Gastroesophageal sphincter (tissue), 4 donors: Measurements from ENCODE around the gene RNF40. TPM values are rescaled to one million over a fixed set of nuclear protein-coding genes. Genes with fewer than 3 reads are reported as not detected.

Source experiments
- ATAC-seq: fragments of 150-250 bp; one replicate; pipeline ENCODE4 v1.9.1; 2016; ENCODE audit warnings: mild to moderate bottlenecking, moderate library complexity
- H3K27ac ChIP-seq, 4 donors: fragments of 200-600 bp; sonication (generic) in 3 of 4; 1 replicate in 3 of 4; 2 replicates in 1 of 4; pipeline ENCODE4 v1.5.1; 2016 to 2019
- H3K27me3 ChIP-seq: fragments of 200-600 bp; sonication (generic); one replicate; pipeline ENCODE4 v1.5.1; 2019
- H3K36me3 ChIP-seq, 2 donors: fragments of 200-600 bp; sonication (generic); one replicate each; pipeline ENCODE4 v1.5.1; 2019; ENCODE audit warnings: control low read depth in 1 of 2
- H3K4me1 ChIP-seq, 3 donors: fragments of 200-600 bp; sonication (generic); 1 replicate in 2 of 3; 2 replicates in 1 of 3; pipeline ENCODE4 v1.5.1; 2016 to 2019; ENCODE audit warnings: control low read depth in 2 of 3
- H3K4me3 ChIP-seq, 2 donors: fragments of 200-600 bp; sonication (generic); one replicate each; pipeline ENCODE4 v1.5.1; 2019; ENCODE audit warnings: mild to moderate bottlenecking in 1 of 2, moderate library complexity in 1 of 2
- H3K9me3 ChIP-seq, 3 donors: fragments of 200-600 bp; sonication (generic); one replicate each; pipeline ENCODE4 v1.5.1; 2017 to 2019; ENCODE audit warnings: control low read depth in 2 of 3
- EP300 ChIP-seq: sonication (generic); formaldehyde crosslinking; IDR thresholded peaks from one replicate; pipeline ENCODE4 v1.6.1; 2017; ENCODE audit warnings: antibody characterized with exemption, mild to moderate bottlenecking
- POLR2A ChIP-seq, 2 donors: fragments of 450-650 bp; IDR thresholded peaks; one replicate each; pipeline ENCODE4 v1.6.1; 2017; ENCODE audit warnings: antibody characterized with exemption in 2 of 2, mild to moderate bottlenecking in 2 of 2, moderate library complexity in 1 of 2
- POLR2AphosphoS5 ChIP-seq: sonication (generic); formaldehyde crosslinking; IDR thresholded peaks from one replicate; pipeline ENCODE4 v1.6.1; 2017; ENCODE audit warnings: antibody characterized with exemption
- WGBS, 2 donors: methylation state at CpG; one replicate each; pipeline ENCODE4 v1.1.5; 2018; ENCODE audit warnings: low coverage in 1 of 2; 5-methylcytosine and 5-hydroxymethylcytosine counted together
- total RNA-seq, 4 donors: library from RNA; depleted of rRNA; stranded (reverse); fragments of >200 nt; gene quantifications; one replicate each; pipeline ENCODE4 v1.1.0, GENCODE V29; 2016
- TF ChIP-seq, protein P1 (sequence below), 4 experiments: fragments of 200-600 bp in 2 of 4; fragments of 450-650 bp in 2 of 4; sonication (generic) in 1 of 4; IDR thresholded peaks; one replicate each; pipeline ENCODE4 v1.5.1; 2017 to 2019; ENCODE audit warnings: antibody characterized with exemption in 4 of 4, mild to moderate bottlenecking in 2 of 4, moderate library complexity in 2 of 4

RNF40 gene
- total RNA-seq, 4 donors from 2014 or later, result 76.4 to 108 (median 80.6) TPM

DNA sequence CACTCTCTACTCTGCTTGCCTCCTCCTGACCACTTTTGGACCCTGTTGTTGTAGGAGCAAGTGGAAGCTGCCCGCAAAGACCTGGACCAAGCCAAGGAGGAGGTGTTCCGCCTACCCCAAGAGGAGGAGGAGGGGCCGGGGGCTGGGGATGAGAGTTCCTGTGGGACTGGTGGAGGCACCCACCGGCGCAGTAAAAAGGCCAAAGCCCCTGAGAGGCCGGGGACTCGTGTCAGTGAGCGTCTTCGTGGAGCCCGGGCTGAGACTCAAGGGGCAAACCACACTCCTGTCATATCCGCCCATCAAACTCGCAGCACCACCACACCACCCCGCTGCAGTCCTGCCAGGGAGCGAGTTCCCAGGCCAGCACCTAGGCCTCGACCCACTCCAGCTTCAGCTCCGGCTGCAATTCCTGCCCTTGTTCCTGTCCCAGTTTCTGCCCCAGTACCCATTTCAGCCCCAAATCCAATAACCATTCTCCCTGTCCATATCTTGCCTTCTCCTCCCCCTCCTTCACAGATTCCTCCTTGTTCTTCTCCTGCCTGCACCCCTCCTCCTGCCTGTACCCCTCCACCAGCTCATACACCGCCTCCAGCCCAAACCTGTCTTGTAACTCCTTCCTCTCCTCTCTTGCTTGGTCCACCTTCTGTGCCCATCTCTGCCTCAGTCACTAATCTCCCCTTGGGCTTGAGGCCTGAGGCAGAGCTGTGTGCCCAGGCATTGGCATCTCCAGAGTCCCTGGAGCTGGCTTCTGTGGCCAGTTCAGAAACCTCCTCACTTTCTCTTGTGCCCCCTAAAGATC lies 24.9 kb upstream of the RNF40 start:
- Histone ChIP-seq H3K4me1 (peaks cover 8 to 31% (median 8%) of the 10 kb centered on the region in 3 donors), H3K27me3 (no peaks in the 10 kb centered on the region), H3K4me3 (no peak overlapping the region), H3K27ac (no peak overlapping the region), H3K36me3 (peaks cover 0 to 86% of the 10 kb centered on the region in 2 donors), H3K9me3 (no peaks in the 10 kb centered on the region)
- no peak for TF ChIP-seq EP300
- TF ChIP-seq, protein P1, sequence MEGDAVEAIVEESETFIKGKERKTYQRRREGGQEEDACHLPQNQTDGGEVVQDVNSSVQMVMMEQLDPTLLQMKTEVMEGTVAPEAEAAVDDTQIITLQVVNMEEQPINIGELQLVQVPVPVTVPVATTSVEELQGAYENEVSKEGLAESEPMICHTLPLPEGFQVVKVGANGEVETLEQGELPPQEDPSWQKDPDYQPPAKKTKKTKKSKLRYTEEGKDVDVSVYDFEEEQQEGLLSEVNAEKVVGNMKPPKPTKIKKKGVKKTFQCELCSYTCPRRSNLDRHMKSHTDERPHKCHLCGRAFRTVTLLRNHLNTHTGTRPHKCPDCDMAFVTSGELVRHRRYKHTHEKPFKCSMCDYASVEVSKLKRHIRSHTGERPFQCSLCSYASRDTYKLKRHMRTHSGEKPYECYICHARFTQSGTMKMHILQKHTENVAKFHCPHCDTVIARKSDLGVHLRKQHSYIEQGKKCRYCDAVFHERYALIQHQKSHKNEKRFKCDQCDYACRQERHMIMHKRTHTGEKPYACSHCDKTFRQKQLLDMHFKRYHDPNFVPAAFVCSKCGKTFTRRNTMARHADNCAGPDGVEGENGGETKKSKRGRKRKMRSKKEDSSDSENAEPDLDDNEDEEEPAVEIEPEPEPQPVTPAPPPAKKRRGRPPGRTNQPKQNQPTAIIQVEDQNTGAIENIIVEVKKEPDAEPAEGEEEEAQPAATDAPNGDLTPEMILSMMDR (IDR thresholded peaks at IDR 0.05), result no peak
- TF ChIP-seq POLR2A (IDR thresholded peaks at IDR 0.05), result no peak
- TF ChIP-seq POLR2AphosphoS5, result no peak
- 86 to 88% methylated on average over 6 to 7 of the region's 17 CpGs for WGBS, 2 donors
- no peak for ATAC-seq

GRCh38 chr16:30737794-30738648 lies 24.1 kb upstream of the RNF40 start:
- no peak overlapping the region for H3K27ac ChIP-seq
- 90 to 100% methylated on average over 2 to 4 of the region's 25 CpGs for WGBS, 2 donors
- peaks cover 8 to 35% (median 8%) of the 10 kb centered on the region in 3 donors for H3K4me1 ChIP-seq
- TF ChIP-seq POLR2AphosphoS5, result no peak
- no peak for TF ChIP-seq EP300
- TF ChIP-seq, protein P1 (IDR thresholded peaks at IDR 0.05), result no peak
- TF ChIP-seq POLR2A (IDR thresholded peaks at IDR 0.05), result no peak
- no peaks in the 10 kb centered on the region for H3K9me3 ChIP-seq
- ATAC-seq, result no peak
- H3K36me3 ChIP-seq, result peaks cover 0 to 78% of the 10 kb centered on the region in 2 donors
- H3K27me3 ChIP-seq, result no peaks in the 10 kb centered on the region
- no peak overlapping the region for H3K4me3 ChIP-seq

- 53 to 67% methylated on average over 3 to 4 of the region's 37 CpGs for WGBS, 2 donors
- Histone ChIP-seq H3K36me3 (peaks cover 0 to 77% of the 10 kb centered on the region in 2 donors), H3K9me3 (no peaks in the 10 kb centered on the region), H3K4me1 (peaks cover 8 to 44% (median 8%) of the 10 kb centered on the region in 3 donors), H3K27ac (peak overlapping the region in 2 of 4 donors; percentile 70), H3K27me3 (no peaks in the 10 kb centered on the region), H3K4me3 (no peak overlapping the region)
- TF ChIP-seq EP300 (no peak), POLR2AphosphoS5 (no peak), POLR2A (IDR thresholded peaks at IDR 0.05) (no peak)
- TF ChIP-seq, protein P1 (IDR thresholded peaks at IDR 0.05), result no peak
- no peak for ATAC-seq
These were observed 22.9 kb upstream of the RNF40 start for GRCh38 chr16:30738984-30739951.

GRCh38 chr16:30740364-30741251 lies 21.5 kb upstream of the RNF40 start:
- WGBS, 2 donors, result 40 to 59% methylated on average over 5 to 8 of the region's 8 CpGs
- no peaks in the 10 kb centered on the region for H3K27me3 ChIP-seq
- no peaks in the 10 kb centered on the region for H3K9me3 ChIP-seq
- H3K4me3 ChIP-seq, result peak overlapping the region in 1 of 2 donors; percentile 3
- peak overlapping the region; percentile 14 to 86 (median 70) for H3K27ac ChIP-seq
- H3K4me1 ChIP-seq, result peaks cover 8 to 44% (median 8%) of the 10 kb centered on the region in 3 donors
- H3K36me3 ChIP-seq, result peaks cover 0 to 77% of the 10 kb centered on the region in 2 donors
- peak; percentile 90 for ATAC-seq
- TF ChIP-seq, protein P1 (IDR thresholded peaks at IDR 0.05), result no peak
- no peak for TF ChIP-seq POLR2A (IDR thresholded peaks at IDR 0.05)
- TF ChIP-seq EP300, result no peak
- TF ChIP-seq POLR2AphosphoS5, result peak; percentile 26
